ENCODE results near the gene KSR2.

- TF ChIP-seq CTCF (IDR thresholded peaks at IDR 0.05) (no peak), POLR2AphosphoS5 (IDR thresholded peaks at IDR 0.05) (no peak), EP300 (IDR thresholded peaks at IDR 0.05) (no peak)
These were observed 307.9 kb downstream of the KSR2 start for GRCh38 chr12:117660896-117661295.
